Ovary (tissue), 9 donors: Measurements from ENCODE around the gene PRPF8. TPM values are rescaled to one million over a fixed set of nuclear protein-coding genes. Genes with fewer than 3 reads are reported as not detected.
A peak's percentile ranks its signal among the peaks of the same experiment; 100 is the strongest.

ENCODE experiments used
- DNase-seq, 5 donors: peaks; one replicate each; pipeline ENCODE4 v3.0.0-alpha.2; 2019 to 2020
- H3K27ac ChIP-seq, 2 donors: fragments of 200-600 bp; one replicate each; pipeline versions ENCODE4 v1.5.1 to v1.8.0; 2019 to 2022
- H3K27me3 ChIP-seq: fragments of 200-600 bp; one replicate; pipeline ENCODE4 v1.8.0; 2022
- H3K36me3 ChIP-seq: fragments of 200-600 bp; sonication (generic); one replicate; pipeline ENCODE4 v1.5.1; 2019
- H3K4me1 ChIP-seq: one replicate; pipeline ENCODE4 v1.8.1; 2013; ENCODE audit warnings: mild to moderate bottlenecking, moderate library complexity; ENCODE audit not compliant: insufficient read depth
- H3K4me3 ChIP-seq: fragments of 200-600 bp; sonication (generic); one replicate; pipeline ENCODE4 v1.5.1; 2017
- H3K9me3 ChIP-seq, 2 donors: fragments of 200-600 bp in 1 of 2; sonication (generic) in 1 of 2; one replicate each; pipeline versions ENCODE4 v1.5.1 to v1.8.1; 2013 to 2019; ENCODE audit warnings: mild to moderate bottlenecking in 1 of 2, moderate library complexity in 1 of 2
- EP300 ChIP-seq: sonication (generic); formaldehyde crosslinking; IDR thresholded peaks from one replicate; pipeline ENCODE4 v1.6.1; 2017; ENCODE audit warnings: antibody characterized with exemption
- POLR2A ChIP-seq: fragments of 450-650 bp; IDR thresholded peaks from one replicate; pipeline ENCODE4 v1.6.1; 2017; ENCODE audit warnings: antibody characterized with exemption, mild to moderate bottlenecking, moderate library complexity
- WGBS, 3 donors: extraction: QIAGEN DNeasy Blood & Tissue Kit in 1 of 3; methylation state at CpG; one replicate each; pipeline versions ENCODE4 v1.1.5 to v1.1.7; 2013 to 2017; 5-methylcytosine and 5-hydroxymethylcytosine counted together
- intact Hi-C, 4 donors: fragments of 100-400 bp; cut with DNase I; formaldehyde crosslinking; loops; one replicate each; pipeline versions ENCODE4 v1.11.0 to v1.15.1; 2022 to 2023
- polyA plus RNA-seq, 2 donors: library from polyadenylated mRNA; stranded (reverse); fragments of 200-250 nt in 1 of 2; fragments of 350-450 nt in 1 of 2; fragmentation: Illumina TruSeq in 1 of 2; extraction: RNeasy Lipid Tissue Mini Kit (QIAGEN cat#74804) in 1 of 2; gene quantifications; one replicate each; pipeline ENCODE4 v1.2.3, GENCODE V29; 2013 to 2014
- total RNA-seq, 7 donors: library from RNA; depleted of rRNA in 2 of 7; stranded (reverse); fragments of >200 nt in 2 of 7; fragmentation: NEBNext Ultra II Directional in 3 of 7; extraction: Animal tissue kit (Norgen Biotek cat#: 25700) in 3 of 7; gene quantifications; one replicate each; pipeline versions ENCODE4 v1.1.0 to v1.2.4, GENCODE V29; 2016 to 2023
- TF ChIP-seq, protein P1 (sequence below), 3 donors: fragments of 450-650 bp in 2 of 3; fragments of 200-600 bp in 1 of 3; IDR thresholded peaks; one replicate each; pipeline versions ENCODE4 v1.5.1 to v1.8.0; 2016 to 2022; ENCODE audit warnings: antibody characterized with exemption in 3 of 3, mild to moderate bottlenecking in 1 of 3
- donor health status: DM: no; HTN: no; CAD: no; lungs with moderate emphysema.
- donor health status: DM: no; HTN: no; CAD: no.
- donor health status: Bipolar disorder and iron deficiency.
- donor health status: DM: yes; HTN: yes; CAD: no.
- donor health status: DM: no; HTN: no; CAD: no.
- donor health status: DM: yes; HTN: yes; CAD: no.

The PRPF8 gene
- total and polyA plus RNA-seq, 9 donors: 146 to 379 (median 276) TPM

DNA sequence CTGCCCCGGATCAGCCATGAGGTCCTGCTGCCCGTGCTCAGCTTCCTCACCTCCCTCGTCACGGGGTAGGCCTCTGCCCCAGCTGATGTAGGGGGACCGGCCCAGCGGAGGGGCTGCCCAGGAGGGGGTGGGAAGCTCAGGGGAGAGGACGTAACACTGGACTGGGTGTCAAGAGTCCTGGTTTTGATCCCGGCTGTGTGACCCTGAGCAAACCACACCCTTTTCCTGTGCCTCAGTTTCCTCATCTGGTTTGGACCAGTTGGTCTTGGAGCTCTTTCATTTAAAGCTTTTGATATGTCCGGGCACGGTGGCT is 46.5 kb upstream of the PRPF8 start:
- peak overlapping the region; percentile 97 to 100 for H3K27ac ChIP-seq
- TF ChIP-seq, protein P1, sequence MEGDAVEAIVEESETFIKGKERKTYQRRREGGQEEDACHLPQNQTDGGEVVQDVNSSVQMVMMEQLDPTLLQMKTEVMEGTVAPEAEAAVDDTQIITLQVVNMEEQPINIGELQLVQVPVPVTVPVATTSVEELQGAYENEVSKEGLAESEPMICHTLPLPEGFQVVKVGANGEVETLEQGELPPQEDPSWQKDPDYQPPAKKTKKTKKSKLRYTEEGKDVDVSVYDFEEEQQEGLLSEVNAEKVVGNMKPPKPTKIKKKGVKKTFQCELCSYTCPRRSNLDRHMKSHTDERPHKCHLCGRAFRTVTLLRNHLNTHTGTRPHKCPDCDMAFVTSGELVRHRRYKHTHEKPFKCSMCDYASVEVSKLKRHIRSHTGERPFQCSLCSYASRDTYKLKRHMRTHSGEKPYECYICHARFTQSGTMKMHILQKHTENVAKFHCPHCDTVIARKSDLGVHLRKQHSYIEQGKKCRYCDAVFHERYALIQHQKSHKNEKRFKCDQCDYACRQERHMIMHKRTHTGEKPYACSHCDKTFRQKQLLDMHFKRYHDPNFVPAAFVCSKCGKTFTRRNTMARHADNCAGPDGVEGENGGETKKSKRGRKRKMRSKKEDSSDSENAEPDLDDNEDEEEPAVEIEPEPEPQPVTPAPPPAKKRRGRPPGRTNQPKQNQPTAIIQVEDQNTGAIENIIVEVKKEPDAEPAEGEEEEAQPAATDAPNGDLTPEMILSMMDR (IDR thresholded peaks at IDR 0.05): no peak
- TF ChIP-seq POLR2A (no peak), EP300 (no peak)
- H3K36me3 ChIP-seq: no peaks in the 10 kb centered on the region
- intact Hi-C loops: no loop called here
- WGBS, 3 donors: 58 to 69% (median 61%) methylated on average over 10 of the region's 10 CpGs
- H3K4me3 ChIP-seq: no peak overlapping the region
- H3K9me3 ChIP-seq: no peaks in the 10 kb centered on the region
- no peak for DNase-seq
- peaks cover 18% of the 10 kb centered on the region for H3K4me1 ChIP-seq
- H3K27me3 ChIP-seq: no peaks in the 10 kb centered on the region

DNA sequence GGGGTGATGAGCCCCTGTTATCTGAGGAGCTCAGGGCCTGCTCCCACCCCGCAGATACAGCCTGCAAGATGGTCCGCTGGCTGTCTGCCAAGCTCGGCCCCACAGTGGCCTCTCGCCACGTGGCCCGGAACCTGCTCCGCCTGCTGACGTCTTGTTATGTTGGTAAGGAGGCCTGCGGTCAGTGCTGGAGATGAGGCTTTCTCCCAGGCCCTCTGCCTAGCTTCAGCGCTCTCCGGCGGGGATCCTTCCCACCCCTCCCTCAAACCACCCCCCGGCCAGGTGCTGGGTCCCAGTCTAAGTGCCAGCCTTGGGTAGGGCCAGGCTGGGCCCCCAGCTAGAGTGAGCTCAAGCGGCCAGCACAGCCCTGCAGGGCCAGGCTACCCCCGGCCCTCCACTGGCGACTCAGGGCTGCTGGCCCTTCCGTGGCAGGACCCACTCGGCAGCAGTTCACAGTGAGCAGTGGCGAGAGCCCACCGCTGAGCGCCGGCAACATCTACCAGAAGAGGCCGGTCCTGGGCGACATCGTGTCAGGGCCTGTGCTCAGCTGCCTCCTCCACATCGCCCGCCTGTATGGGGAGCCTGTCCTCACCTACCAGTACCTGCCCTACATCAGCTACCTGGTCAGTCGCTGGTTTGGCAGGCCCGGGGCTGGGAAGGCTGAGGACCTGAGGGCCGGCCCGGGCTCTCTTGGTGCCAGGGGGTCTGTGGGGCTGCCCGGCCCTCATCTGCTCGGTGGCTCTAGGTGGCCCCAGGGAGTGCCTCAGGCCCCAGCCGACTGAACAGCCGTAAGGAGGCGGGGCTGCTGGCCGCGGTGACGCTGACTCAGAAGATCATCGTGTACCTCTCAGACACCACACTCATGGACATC is 45.9 kb upstream of the PRPF8 start:
- Histone ChIP-seq H3K36me3 (no peaks in the 10 kb centered on the region), H3K4me3 (peak overlapping the region; percentile 25), H3K27me3 (no peaks in the 10 kb centered on the region), H3K4me1 (peaks cover 15% of the 10 kb centered on the region), H3K9me3 (no peaks in the 10 kb centered on the region), H3K27ac (peak overlapping the region; percentile 97 to 100)
- intact Hi-C loops: no loop called here
- TF ChIP-seq EP300 (no peak), POLR2A (peak; percentile 79)
- TF ChIP-seq, protein P1 (IDR thresholded peaks at IDR 0.05): peak in 1 of 3 donors; percentile 18
- 22 to 43% (median 28%) methylated on average over 37 to 40 of the region's 40 CpGs for WGBS, 3 donors
- DNase-seq: peak; percentile 96 to 99 (median 98)

DNA sequence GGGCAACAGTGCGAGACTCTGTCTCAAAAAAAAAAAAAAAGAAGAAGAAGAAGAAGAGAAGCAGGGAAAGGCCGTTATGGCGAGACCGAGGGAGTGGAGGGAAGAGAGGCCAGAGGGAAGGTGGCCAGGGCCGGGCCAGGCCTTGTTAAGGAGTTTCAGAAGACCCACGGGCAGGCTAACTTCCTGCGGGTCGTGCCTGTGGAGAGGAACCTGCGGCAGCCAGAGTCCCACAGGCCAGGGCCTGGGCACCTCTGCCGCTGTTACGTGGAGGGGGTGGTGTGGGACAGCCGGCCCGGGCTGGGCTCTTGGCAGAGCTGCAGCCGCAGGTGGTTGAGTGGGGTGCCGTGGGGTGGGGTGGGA is 45.3 kb upstream of the PRPF8 start:
- Histone ChIP-seq H3K27ac (peak overlapping the region; percentile 97 to 100), H3K27me3 (no peaks in the 10 kb centered on the region), H3K9me3 (no peaks in the 10 kb centered on the region), H3K36me3 (no peaks in the 10 kb centered on the region), H3K4me1 (peaks cover 21% of the 10 kb centered on the region), H3K4me3 (no peak overlapping the region)
- 7 to 21% (median 9%) methylated on average over 15 of the region's 15 CpGs for WGBS, 3 donors
- no peak for DNase-seq
- TF ChIP-seq, protein P1 (IDR thresholded peaks at IDR 0.05): no peak
- intact Hi-C loops: loop anchor here in 2 of 4 donors (5.0 kb wide), 1 partner anchor 32 kb away; the partner anchor contains the start of gene SERPINF1 (in 2 of the 2)

DNA sequence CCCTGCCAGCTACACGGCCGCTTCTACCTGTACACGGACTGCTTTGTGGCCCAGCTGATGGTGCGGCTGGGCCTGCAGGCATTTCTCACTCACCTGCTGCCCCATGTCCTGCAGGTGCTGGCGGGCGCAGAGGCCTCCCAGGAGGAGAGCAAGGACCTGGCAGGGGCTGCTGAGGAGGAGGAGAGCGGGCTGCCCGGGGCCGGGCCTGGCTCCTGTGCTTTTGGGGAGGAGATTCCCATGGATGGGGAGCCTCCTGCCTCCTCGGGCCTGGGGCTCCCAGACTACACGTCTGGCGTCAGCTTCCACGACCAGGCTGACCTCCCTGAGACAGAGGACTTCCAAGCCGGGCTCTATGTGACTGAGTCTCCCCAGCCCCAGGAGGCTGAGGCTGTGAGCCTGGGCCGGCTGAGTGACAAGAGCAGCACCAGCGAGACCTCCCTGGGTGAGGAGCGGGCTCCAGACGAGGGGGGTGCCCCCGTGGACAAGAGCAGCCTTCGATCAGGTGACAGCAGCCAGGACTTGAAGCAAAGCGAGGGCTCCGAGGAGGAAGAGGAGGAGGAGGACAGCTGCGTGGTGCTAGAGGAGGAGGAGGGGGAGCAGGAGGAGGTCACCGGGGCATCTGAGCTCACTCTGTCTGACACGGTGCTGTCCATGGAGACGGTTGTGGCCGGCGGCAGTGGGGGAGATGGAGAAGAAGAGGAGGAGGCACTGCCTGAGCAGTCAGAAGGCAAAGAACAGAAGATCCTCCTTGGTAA is 43.4 kb upstream of the PRPF8 start:
- 82 to 87% (median 82%) methylated on average over 25 to 28 of the region's 28 CpGs for WGBS, 3 donors
- TF ChIP-seq, protein P1 (IDR thresholded peaks at IDR 0.05): no peak
- TF ChIP-seq EP300: no peak
- TF ChIP-seq POLR2A: no peak
- peak overlapping the region in 1 of 2 donors; percentile 100 for H3K27ac ChIP-seq
- no peaks in the 10 kb centered on the region for H3K36me3 ChIP-seq
- no peaks in the 10 kb centered on the region for H3K9me3 ChIP-seq
- no peaks in the 10 kb centered on the region for H3K27me3 ChIP-seq
- intact Hi-C loops: loop anchor here in 2 of 4 donors (5.0 kb wide), 1 partner anchor 34 kb away; the partner anchor contains the start of gene SERPINF1 (in 2 of the 2)
- peaks cover 21% of the 10 kb centered on the region for H3K4me1 ChIP-seq
- peak in 4 of 5 donors; percentile 11 to 44 (median 32) for DNase-seq
- H3K4me3 ChIP-seq: no peak overlapping the region
